IgD-negative memory B cell (primary cell): ENCODE measurements around the gene TOR2A. TPM values are rescaled to one million over a fixed set of nuclear protein-coding genes. Genes with fewer than 3 reads are reported as not detected.
A peak's percentile ranks its signal among the peaks of the same experiment; 100 is the strongest.

Experiments
- H3K27ac Mint-ChIP-seq, 3 donors: one replicate each; pipeline ENCODE4 v1.8.0; 2020 to 2022; ENCODE audit warnings: mild to moderate bottlenecking in 3 of 3, mixed read lengths in 3 of 3, moderate library complexity in 1 of 3
- H3K27me3 Mint-ChIP-seq: one replicate; pipeline ENCODE4 v1.8.0; 2021; ENCODE audit warnings: mixed read lengths
- H3K36me3 Mint-ChIP-seq: one replicate; pipeline ENCODE4 v1.8.0; 2020; ENCODE audit warnings: mild to moderate bottlenecking, mixed read lengths
- H3K4me1 Mint-ChIP-seq, 3 donors: one replicate each; pipeline ENCODE4 v1.8.0; 2020 to 2022; ENCODE audit warnings: mixed read lengths in 3 of 3, mild to moderate bottlenecking in 1 of 3
- H3K4me3 Mint-ChIP-seq, 4 donors: one replicate each; pipeline ENCODE4 v1.8.0; 2020 to 2022; ENCODE audit warnings: mild to moderate bottlenecking in 4 of 4, mixed read lengths in 4 of 4, moderate library complexity in 3 of 4
- H3K9me3 Mint-ChIP-seq, 3 donors: one replicate each; pipeline ENCODE4 v1.8.0; 2020 to 2021; ENCODE audit warnings: mixed read lengths in 3 of 3, mild to moderate bottlenecking in 1 of 3
- polyA plus RNA-seq: library from polyadenylated mRNA; unstranded; fragments of 300-500 nt; fragmentation: Illumina TruSeq; gene quantifications from one replicate; pipeline ENCODE4 v1.2.3, GENCODE V29; 2021

TOR2A gene
- polyA plus RNA-seq, 1 donor from 2014 or later: 22.4 TPM

DNA sequence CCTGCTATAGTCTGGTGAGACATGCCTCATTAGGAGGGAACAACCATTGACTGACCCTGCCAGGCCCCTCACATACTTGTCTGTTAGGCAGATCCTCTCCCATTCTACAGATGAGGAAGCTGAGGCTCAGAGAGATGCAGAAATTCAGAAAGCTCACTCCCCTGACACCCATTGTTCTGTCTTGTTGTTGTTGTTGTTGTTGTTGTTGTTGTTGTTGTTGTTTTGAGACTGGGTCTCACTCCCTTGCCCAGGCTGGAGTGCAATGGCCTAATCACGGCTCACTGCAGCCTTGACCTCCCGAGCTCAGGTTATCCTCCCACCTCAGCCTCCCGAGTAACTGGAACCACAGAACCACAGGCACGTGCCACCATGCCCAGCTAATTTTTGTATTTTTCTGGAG lies 41.4 kb downstream of the TOR2A start:
- no peaks in the 10 kb centered on the region for H3K36me3 Mint-ChIP-seq

DNA sequence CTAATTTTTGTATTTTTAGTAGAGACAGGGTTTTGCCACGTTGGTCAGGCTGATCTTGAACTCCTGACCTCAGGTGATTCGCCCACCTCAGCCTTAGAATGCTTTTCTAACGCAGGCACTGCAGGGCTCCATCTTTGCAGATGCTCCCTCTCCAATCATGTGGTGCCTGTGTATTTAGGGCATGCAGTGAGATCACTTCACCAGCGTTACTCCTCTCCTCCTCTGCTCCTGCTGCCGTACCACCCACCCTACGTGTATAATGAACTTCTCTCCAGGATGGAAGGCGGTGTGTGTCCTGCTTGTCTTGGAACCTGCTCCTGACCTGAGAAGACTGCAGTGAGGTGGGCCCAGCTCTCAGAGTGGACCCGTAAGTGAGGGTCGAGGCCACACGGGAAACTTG lies 42.0 kb downstream of the TOR2A start:
- Mint-ChIP-seq H3K9me3 (no peaks in the 10 kb centered on the region), H3K27ac (no peak overlapping the region), H3K36me3 (no peaks in the 10 kb centered on the region), H3K4me1 (no peaks in the 10 kb centered on the region), H3K27me3 (no peaks in the 10 kb centered on the region), H3K4me3 (no peak overlapping the region)

More for the DNA sequence above, 41.4 kb downstream of the TOR2A start:
- Mint-ChIP-seq H3K4me3 (no peak overlapping the region), H3K4me1 (no peaks in the 10 kb centered on the region), H3K27ac (no peak overlapping the region), H3K9me3 (no peaks in the 10 kb centered on the region), H3K27me3 (no peaks in the 10 kb centered on the region)

DNA sequence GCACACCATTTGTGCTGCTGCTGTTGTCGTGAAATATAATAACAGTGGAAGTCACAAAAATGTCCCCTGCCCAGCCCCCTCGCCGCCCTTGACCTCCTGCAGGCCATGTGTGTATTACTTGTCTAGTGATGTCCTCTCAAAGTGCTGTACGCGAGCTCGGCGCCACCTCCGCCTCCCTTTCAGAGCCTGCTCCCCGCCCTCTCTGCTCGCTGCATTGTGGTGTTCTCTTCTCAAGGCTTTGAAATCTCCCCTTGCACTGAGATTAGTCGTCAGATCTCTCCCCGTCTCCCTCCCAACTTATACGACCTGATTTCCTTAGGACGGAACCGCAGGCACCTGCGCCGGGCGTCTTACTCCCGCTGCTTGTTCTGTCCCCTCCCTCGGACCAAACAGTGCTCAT lies 43.0 kb downstream of the TOR2A start:
- Mint-ChIP-seq H3K4me1 (no peaks in the 10 kb centered on the region), H3K27me3 (no peaks in the 10 kb centered on the region), H3K27ac (peak overlapping the region in 1 of 3 donors; percentile 24), H3K9me3 (no peaks in the 10 kb centered on the region), H3K36me3 (no peaks in the 10 kb centered on the region), H3K4me3 (no peak overlapping the region)

DNA sequence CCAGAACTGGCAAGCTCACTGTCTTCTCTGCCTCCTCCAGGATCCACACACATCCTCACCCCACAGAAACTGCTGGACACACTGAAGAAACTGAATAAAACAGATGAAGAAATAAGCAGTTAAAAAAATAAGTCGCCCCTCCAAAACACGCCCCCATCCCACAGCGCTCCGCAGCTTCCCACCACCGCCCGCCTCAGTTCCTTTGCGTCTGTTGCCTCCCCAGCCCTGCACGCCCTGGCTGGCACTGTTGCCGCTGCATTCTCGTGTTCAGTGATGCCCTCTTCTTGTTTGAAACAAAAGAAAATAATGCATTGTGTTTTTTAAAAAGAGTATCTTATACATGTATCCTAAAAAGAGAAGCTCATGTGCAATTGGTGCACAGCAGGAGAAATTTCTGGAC lies 44.4 kb downstream of the TOR2A start:
- no peaks in the 10 kb centered on the region for H3K27me3 Mint-ChIP-seq
- H3K36me3 Mint-ChIP-seq: peaks cover 2% of the 10 kb centered on the region
- no peaks in the 10 kb centered on the region for H3K9me3 Mint-ChIP-seq
- no peak overlapping the region for H3K4me3 Mint-ChIP-seq
- H3K27ac Mint-ChIP-seq: peak overlapping the region in 1 of 3 donors; percentile 71
- H3K4me1 Mint-ChIP-seq: no peaks in the 10 kb centered on the region

DNA sequence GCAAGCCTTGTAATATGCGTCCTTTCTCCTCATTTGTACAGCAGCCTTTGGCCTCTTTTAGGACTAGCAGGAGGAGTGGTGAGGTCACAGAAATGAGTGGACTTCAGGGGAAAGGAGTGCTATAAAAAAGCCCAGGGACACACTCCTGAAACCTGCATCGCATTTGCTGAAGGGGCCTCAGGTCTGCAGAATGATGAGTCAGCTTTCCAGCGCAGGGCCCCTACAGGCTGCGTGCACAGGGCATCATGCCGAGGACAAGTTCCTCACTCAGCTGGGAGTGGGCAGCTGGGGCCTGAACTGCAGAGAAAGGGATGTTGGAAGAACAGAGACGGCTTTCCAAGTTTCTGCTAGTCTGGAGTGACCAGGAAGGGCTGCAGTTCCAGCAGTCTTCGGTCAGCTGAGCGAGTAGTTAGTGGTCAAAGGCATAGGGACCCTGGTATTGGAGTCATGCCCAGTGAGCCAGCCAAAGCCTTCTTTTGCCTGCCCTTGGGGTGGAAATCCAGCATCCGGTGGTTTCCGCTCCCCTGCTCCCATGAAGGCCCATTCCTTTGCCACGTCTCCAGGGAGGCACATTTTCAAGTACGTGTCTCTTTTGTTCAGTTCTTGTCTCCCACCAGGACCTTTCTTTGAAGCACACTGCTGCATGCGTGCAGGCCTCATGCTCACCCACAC lies 45.6 kb downstream of the TOR2A start:
- Mint-ChIP-seq H3K36me3 (peaks cover 2% of the 10 kb centered on the region), H3K27me3 (peaks cover 4% of the 10 kb centered on the region), H3K4me1 (no peaks in the 10 kb centered on the region), H3K9me3 (no peaks in the 10 kb centered on the region), H3K4me3 (no peak overlapping the region), H3K27ac (no peak overlapping the region)

DNA sequence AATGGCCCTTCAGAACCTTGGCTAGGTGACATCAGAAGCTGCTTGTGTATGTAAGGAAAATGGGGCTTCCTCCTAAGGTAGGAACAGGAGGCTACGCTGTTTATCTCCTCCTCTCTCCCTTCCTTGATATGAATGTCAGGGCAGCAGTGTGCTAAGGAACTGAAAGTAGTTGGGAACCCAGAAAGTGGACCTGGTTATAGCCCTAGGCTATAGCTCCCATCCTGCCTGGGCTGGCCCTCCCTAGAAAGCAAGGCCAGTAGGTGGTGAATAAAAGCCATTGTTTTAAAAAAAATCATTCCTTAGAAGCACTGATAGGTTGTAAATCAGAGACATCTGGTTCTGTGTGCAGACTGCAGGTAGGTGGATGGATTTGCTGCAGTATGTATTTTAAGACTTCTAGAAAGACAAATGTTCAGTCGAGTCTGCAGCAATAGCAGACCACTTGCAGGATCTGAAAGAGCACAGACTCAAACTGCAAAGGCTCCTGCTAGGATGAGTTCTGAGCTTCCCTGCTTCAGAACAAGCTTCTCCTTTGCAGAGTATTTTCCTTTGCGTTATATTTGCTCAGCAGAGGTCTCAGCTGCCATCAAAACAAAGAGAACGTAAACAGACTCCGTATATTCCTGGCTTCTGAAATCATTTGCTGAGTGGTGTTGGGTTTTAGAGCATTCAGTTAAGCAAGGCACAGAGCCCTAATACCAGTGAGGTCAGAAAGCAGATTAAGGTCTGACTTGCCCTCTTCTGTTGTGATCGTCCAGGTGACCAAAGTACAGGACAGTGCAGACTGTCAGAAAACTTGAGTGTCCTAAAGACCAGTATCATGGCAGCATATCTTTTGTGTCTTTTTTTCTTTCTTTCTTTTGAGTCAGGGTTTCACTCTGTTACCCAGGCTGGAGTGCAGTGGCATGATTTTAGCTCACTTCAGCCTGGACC lies 48.4 kb downstream of the TOR2A start:
- no peaks in the 10 kb centered on the region for H3K9me3 Mint-ChIP-seq

DNA sequence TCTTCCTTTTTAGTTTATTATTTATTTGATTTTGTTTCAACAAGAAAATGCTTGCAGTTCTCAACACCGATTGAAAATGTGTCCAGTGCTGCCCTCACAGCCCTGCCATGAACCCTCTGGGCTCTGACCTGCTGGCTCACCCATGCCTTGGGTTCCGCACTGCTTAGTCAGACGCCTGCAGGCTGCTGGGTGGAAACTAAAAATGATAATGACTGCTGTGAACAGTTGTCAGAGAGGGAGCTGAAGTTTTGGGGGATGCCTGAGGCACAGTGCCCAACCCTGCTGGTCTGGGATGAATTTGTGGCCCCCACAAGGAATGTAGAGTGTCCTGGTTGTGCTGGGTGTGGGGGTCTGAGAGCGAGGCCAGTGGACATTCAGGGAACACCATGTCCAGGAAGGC lies 50.5 kb downstream of the TOR2A start:
- Mint-ChIP-seq H3K4me3 (no peak overlapping the region), H3K27ac (no peak overlapping the region), H3K27me3 (peaks cover 8% of the 10 kb centered on the region), H3K4me1 (no peaks in the 10 kb centered on the region), H3K9me3 (no peaks in the 10 kb centered on the region), H3K36me3 (peaks cover 2% of the 10 kb centered on the region)

More for the DNA sequence above, 48.4 kb downstream of the TOR2A start:
- Mint-ChIP-seq H3K4me1 (no peaks in the 10 kb centered on the region), H3K27ac (no peak overlapping the region), H3K27me3 (peaks cover 4% of the 10 kb centered on the region), H3K36me3 (peaks cover 2% of the 10 kb centered on the region), H3K4me3 (no peak overlapping the region)

DNA sequence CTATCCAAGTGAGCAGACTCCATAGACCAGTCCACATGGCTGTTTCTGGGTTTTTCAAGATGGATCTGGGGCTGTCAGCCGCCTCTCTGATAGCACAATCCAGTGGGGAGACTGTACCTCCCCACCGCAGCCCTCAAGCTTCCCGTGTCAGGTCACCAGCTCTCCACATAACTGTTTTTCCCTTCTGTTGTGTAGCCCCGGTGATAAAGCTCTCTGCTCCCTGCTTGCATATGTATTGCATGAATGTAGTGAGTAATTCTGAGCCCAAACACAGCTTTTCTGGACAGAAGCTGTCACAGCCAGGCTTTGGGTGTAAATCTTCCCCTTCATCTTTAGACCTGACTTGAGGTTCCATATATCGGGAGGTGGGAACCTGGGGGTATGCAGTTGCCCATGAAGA lies 51.4 kb downstream of the TOR2A start:
- H3K27ac Mint-ChIP-seq: no peak overlapping the region
- H3K27me3 Mint-ChIP-seq: peaks cover 8% of the 10 kb centered on the region
- H3K4me1 Mint-ChIP-seq: no peaks in the 10 kb centered on the region
- H3K4me3 Mint-ChIP-seq: no peak overlapping the region
- peaks cover 2% of the 10 kb centered on the region for H3K36me3 Mint-ChIP-seq
- no peaks in the 10 kb centered on the region for H3K9me3 Mint-ChIP-seq

DNA sequence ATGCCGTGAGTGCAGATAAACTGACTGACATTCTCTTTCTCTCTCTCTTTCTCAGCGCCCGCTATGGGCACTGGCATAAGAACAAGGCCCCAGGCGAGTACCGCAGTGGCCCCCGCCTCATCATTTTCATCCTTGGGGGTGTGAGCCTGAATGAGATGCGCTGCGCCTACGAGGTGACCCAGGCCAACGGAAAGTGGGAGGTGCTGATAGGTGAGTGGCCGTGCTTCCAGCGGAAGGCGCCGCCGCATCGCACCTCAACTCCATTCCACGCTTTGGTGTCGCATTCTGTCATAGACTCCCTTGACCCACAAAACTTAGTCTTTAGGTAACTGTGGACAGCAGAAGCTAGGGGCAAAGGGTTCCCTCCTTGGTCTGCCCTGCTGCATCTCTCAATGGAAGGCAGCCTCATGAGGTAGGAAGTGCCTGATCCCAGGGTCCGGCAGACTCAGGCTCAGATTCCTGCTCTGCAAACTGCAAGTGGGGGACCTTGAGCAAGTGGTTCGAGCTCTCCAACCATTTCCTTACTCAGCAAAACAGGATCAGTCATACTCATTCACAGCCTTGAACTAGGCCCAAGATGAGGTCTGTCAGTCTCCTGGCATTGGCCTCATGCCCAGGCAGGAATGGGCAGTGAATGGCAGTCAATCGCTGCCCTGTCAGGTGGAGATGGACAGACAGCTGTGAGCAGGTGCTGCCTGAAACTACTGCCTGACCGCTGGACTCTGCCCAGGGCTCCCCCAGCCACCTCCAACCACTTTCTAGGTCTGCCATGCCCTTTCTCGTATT lies 52.5 kb downstream of the TOR2A start:
- Mint-ChIP-seq H3K27ac (peak overlapping the region in 1 of 3 donors; percentile 3), H3K27me3 (peaks cover 8% of the 10 kb centered on the region), H3K4me3 (no peak overlapping the region), H3K36me3 (peaks cover 2% of the 10 kb centered on the region), H3K4me1 (no peaks in the 10 kb centered on the region), H3K9me3 (no peaks in the 10 kb centered on the region)

Other genes with a start within 250 kb of the TOR2A start
- gene STXBP1, start 123.0 kb downstream of the TOR2A start, polyA plus RNA-seq: 0.33 TPM
- gene CFAP157, start 28.3 kb downstream of the TOR2A start, polyA plus RNA-seq: not detected
- gene PTRH1, start 19.6 kb downstream of the TOR2A start, polyA plus RNA-seq: 14.8 TPM
- gene TTC16, start 19.2 kb downstream of the TOR2A start, polyA plus RNA-seq: not detected
- 76.1 TPM for gene SH2D3C, start 43.4 kb upstream of the TOR2A start, polyA plus RNA-seq
- 65.3 TPM for gene CDK9, start 50.7 kb upstream of the TOR2A start, polyA plus RNA-seq
- 51.4 TPM for gene FPGS, start 67.6 kb upstream of the TOR2A start, polyA plus RNA-seq
- 1.8 TPM for gene ENG, start 119.4 kb upstream of the TOR2A start, polyA plus RNA-seq
- 0.10 TPM for gene AK1, start 142.4 kb upstream of the TOR2A start, polyA plus RNA-seq
- gene ST6GALNAC6, start 164.3 kb upstream of the TOR2A start, polyA plus RNA-seq: 38.9 TPM
- gene ST6GALNAC4, start 181.7 kb upstream of the TOR2A start, polyA plus RNA-seq: 32.5 TPM
- gene PIP5KL1, start 195.5 kb upstream of the TOR2A start, polyA plus RNA-seq: 1.1 TPM
- 44.9 TPM for gene DPM2, start 202.6 kb upstream of the TOR2A start, polyA plus RNA-seq
- gene EEIG1, start 245.7 kb upstream of the TOR2A start, polyA plus RNA-seq: 90.5 TPM